GM23248 (cell line): Measurements from ENCODE around the gene TSPEAR.

Experiments used
- EZH2 ChIP-seq: fragments of 200-600 bp; sonication (generic); IDR thresholded peaks from 2 replicates; pipeline ENCODE4 v1.6.1; 2018; ENCODE audit warnings: antibody characterized with exemption, mild to moderate bottlenecking; ENCODE audit not compliant: insufficient read depth, poor library complexity, severe bottlenecking
- EZH2phosphoT487 ChIP-seq: fragments of 200-600 bp; sonication (generic); IDR thresholded peaks from 2 replicates; pipeline ENCODE4 v1.6.1; 2018; ENCODE audit warnings: antibody characterized with exemption, moderate library complexity, mild to moderate bottlenecking, low read depth; ENCODE audit not compliant: insufficient read depth

DNA sequence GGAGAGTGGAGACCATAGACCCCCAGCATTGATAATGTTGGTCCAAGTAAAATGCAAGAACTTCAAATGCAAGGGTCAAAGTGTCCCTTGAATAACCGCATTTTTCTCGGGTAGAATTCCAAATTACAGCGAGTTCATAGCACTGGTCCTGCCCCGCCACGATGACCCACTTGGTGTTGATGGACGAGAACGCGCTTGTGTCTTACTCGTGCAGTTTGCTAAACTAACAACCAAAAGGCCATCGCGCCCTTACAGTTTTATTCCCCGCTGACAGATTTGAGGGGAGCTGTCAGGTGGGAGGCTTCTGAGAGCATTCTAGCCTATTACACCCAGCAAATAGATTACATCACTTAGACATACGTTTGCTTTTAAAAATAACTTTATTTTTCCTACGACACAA is 17.3 kb upstream of the TSPEAR start:
- TF ChIP-seq EZH2, result no peak
- TF ChIP-seq EZH2phosphoT487, result no peak
